Psoas muscle (tissue), 8 donors: Measurements from ENCODE around the gene ASPHD1. TPM values are rescaled to one million over a fixed set of nuclear protein-coding genes. Genes with fewer than 3 reads are reported as not detected.

Experiments
- ATAC-seq, 4 donors: fragments of 200-7000 bp; cut with Tn5 transposase; one replicate each; pipeline ENCODE4 v1.9.1; 2020; ENCODE audit warnings: moderate library complexity in 3 of 4, mild to moderate bottlenecking in 2 of 4
- DNase-seq, 2 donors: peaks; one replicate each; pipeline ENCODE4 v3.0.0-alpha.2; 2020
- H3K27ac ChIP-seq: fragments of 200-600 bp; one replicate; pipeline ENCODE4 v1.8.0; 2022
- H3K27me3 ChIP-seq, 3 donors: fragments of 200-600 bp in 1 of 3; one replicate each; pipeline versions ENCODE4 v1.6.1 to v1.8.0; 2013 to 2022; ENCODE audit warnings: low read length in 2 of 3, mild to moderate bottlenecking in 2 of 3, moderate library complexity in 1 of 3; ENCODE audit not compliant: insufficient read depth in 3 of 3
- H3K36me3 ChIP-seq, 2 donors: fragments of 200-600 bp in 1 of 2; one replicate each; pipeline versions ENCODE4 v1.6.1 to v1.8.0; 2013 to 2022; ENCODE audit warnings: low read depth in 1 of 2, mild to moderate bottlenecking in 1 of 2, moderate library complexity in 1 of 2; ENCODE audit not compliant: insufficient read depth in 1 of 2
- H3K4me1 ChIP-seq: fragments of 200-600 bp; one replicate; pipeline ENCODE4 v1.8.0; 2022
- H3K4me3 ChIP-seq: fragments of 200-600 bp; one replicate; pipeline ENCODE4 v1.8.0; 2022; ENCODE audit warnings: mild to moderate bottlenecking
- H3K9me3 ChIP-seq: fragments of 200-600 bp; one replicate; pipeline ENCODE4 v1.8.0; 2022
- CTCF ChIP-seq: fragments of 200-600 bp; IDR thresholded peaks from one replicate; pipeline ENCODE4 v1.8.0; 2022; ENCODE audit warnings: antibody characterized with exemption
- WGBS, 3 donors: extraction: QIAGEN DNeasy Blood & Tissue Kit; methylation state at CpG; one replicate each; pipeline versions ENCODE4 v1.1.6 to v1.1.7; 2013; 5-methylcytosine and 5-hydroxymethylcytosine counted together
- intact Hi-C, 2 donors: fragments of 100-400 bp; cut with DNase I; formaldehyde crosslinking; loops; one replicate each; pipeline versions ENCODE4 v1.11.0 to v1.14.2; 2022
- polyA plus RNA-seq, 3 donors: library from polyadenylated mRNA; stranded (reverse); fragments of 200-250 nt; gene quantifications; one replicate each; pipeline ENCODE4 v1.2.3, GENCODE V29; 2013
- total RNA-seq, 4 donors: library from RNA; stranded (reverse); fragmentation: NEBNext Ultra II Directional in 2 of 4; extraction: Animal tissue kit (Norgen Biotek cat#: 25700) in 2 of 4; gene quantifications; one replicate each; pipeline versions ENCODE4 v1.2.1 to v1.2.4, GENCODE V29; 2021 to 2023
- donor health status: healthy with polysubstance abuse.
- donor health status: DM: no; HTN: no; CAD: no; lungs with moderate emphysema.
- donor health status: Bipolar disorder and iron deficiency.
- donor health status: healthy.
- donor health status: DM: yes; HTN: yes; CAD: no.
- donor health status: DM: no; HTN: no; CAD: no.
- donor health status: DM: no; HTN: no; CAD: no.
- donor health status: DM: yes; HTN: yes; CAD: no.

ASPHD1 gene
- total and polyA plus RNA-seq, 7 donors, result 0.04 to 0.23 (median 0.14) TPM; not detected in 3

GRCh38 chr16:29951625-29952365 lies 51.5 kb downstream of the ASPHD1 start:
- Histone ChIP-seq H3K36me3 (no peaks in the 10 kb centered on the region), H3K9me3 (no peaks in the 10 kb centered on the region), H3K4me1 (no peaks in the 10 kb centered on the region), H3K27me3 (no peaks in the 10 kb centered on the region), H3K4me3 (no peak overlapping the region), H3K27ac (no peak overlapping the region)
- ATAC-seq (no peak), DNase-seq (no peak)
- intact Hi-C loops, result no loop called here
- 84 to 89% (median 89%) methylated on average over 8 of the region's 8 CpGs for WGBS, 3 donors
- no peak for TF ChIP-seq CTCF

Other genes with a start within 250 kb of the ASPHD1 start
- 1 to 10 TPM in 1 of 4 donors, under 1 TPM in 3; 0.54 to 1.5 (median 0.65) TPM for gene SPN, start 237.2 kb upstream of the ASPHD1 start, total RNA-seq
- under 1 TPM; 0.13 to 0.25 (median 0.22) TPM for gene SPN, start 237.2 kb upstream of the ASPHD1 start, polyA plus RNA-seq
- 1 to 10 TPM; 2.3 to 9.9 (median 3.0) TPM for gene QPRT, start 221.3 kb upstream of the ASPHD1 start, total RNA-seq
- 1 to 10 TPM in 1 of 3 donors, under 1 TPM in 2; 0.75 to 1.4 (median 0.96) TPM for gene QPRT, start 221.3 kb upstream of the ASPHD1 start, polyA plus RNA-seq
- gene C16orf54, start 154.5 kb upstream of the ASPHD1 start, total RNA-seq, result under 1 TPM; 0.24 to 0.57 (median 0.46) TPM
- under 1 TPM; 0.03 to 0.04 (median 0.03) TPM for gene C16orf54, start 154.5 kb upstream of the ASPHD1 start, polyA plus RNA-seq
- gene ZG16, start 122.2 kb upstream of the ASPHD1 start, total RNA-seq, result not detected
- gene ZG16, start 122.2 kb upstream of the ASPHD1 start, polyA plus RNA-seq, result under 1 TPM; 0.01 to 0.03 (median 0.01) TPM
- gene KIF22, start 109.7 kb upstream of the ASPHD1 start, total RNA-seq, result 10 to 100 TPM; 12.6 to 23.8 (median 14.3) TPM
- 10 to 100 TPM; 13.4 to 15.5 (median 15.5) TPM for gene KIF22, start 109.7 kb upstream of the ASPHD1 start, polyA plus RNA-seq
- gene MAZ, start 94.0 kb upstream of the ASPHD1 start, total RNA-seq, result 100 to 1,000 TPM; 112 to 161 (median 125) TPM
- gene MAZ, start 94.0 kb upstream of the ASPHD1 start, polyA plus RNA-seq, result 100 to 1,000 TPM in 2 of 3 donors, 10 to 100 TPM in 1; 94.9 to 193 (median 131) TPM
- gene PRRT2, start 88.3 kb upstream of the ASPHD1 start, total RNA-seq, result 1 to 10 TPM in 1 of 4 donors, under 1 TPM in 3; 0.22 to 1.8 (median 0.75) TPM
- under 1 TPM; 0.17 to 0.44 (median 0.18) TPM for gene PRRT2, start 88.3 kb upstream of the ASPHD1 start, polyA plus RNA-seq
- 10 to 100 TPM in 3 of 4 donors, 1 to 10 TPM in 1; 9.4 to 14.2 (median 11.0) TPM for gene PAGR1, start 84.3 kb upstream of the ASPHD1 start, total RNA-seq
- gene PAGR1, start 84.3 kb upstream of the ASPHD1 start, polyA plus RNA-seq, result 10 to 100 TPM; 19.8 to 36.8 (median 35.5) TPM
- gene MVP, start 80.0 kb upstream of the ASPHD1 start, total RNA-seq, result 10 to 100 TPM; 27.9 to 75.9 (median 51.6) TPM
- gene MVP, start 80.0 kb upstream of the ASPHD1 start, polyA plus RNA-seq, result 10 to 100 TPM; 17.6 to 34.3 (median 34.1) TPM
- gene CDIPT, start 37.3 kb upstream of the ASPHD1 start, total RNA-seq, result 10 to 100 TPM; 24.7 to 36.4 (median 32.3) TPM
- gene CDIPT, start 37.3 kb upstream of the ASPHD1 start, polyA plus RNA-seq, result 10 to 100 TPM; 33.3 to 54.3 (median 38.5) TPM
- gene SEZ6L2, start 938 bp upstream of the ASPHD1 start, total RNA-seq, result under 1 TPM; 0.17 to 0.86 (median 0.34) TPM
- under 1 TPM; 0.05 to 0.23 (median 0.11) TPM for gene SEZ6L2, start 938 bp upstream of the ASPHD1 start, polyA plus RNA-seq
- gene KCTD13, start 25.7 kb downstream of the ASPHD1 start, total RNA-seq, result 1 to 10 TPM; 3.3 to 5.4 (median 4.1) TPM
- gene KCTD13, start 25.7 kb downstream of the ASPHD1 start, polyA plus RNA-seq, result 1 to 10 TPM; 2.2 to 5.4 (median 5.1) TPM
- gene TMEM219, start 61.6 kb downstream of the ASPHD1 start, total RNA-seq, result 10 to 100 TPM; 39.6 to 64.5 (median 50.3) TPM
- 10 to 100 TPM; 53.7 to 80.7 (median 60.4) TPM for gene TMEM219, start 61.6 kb downstream of the ASPHD1 start, polyA plus RNA-seq
- gene TAOK2, start 73.4 kb downstream of the ASPHD1 start, total RNA-seq, result 10 to 100 TPM; 18.6 to 28.6 (median 22.0) TPM
- 10 to 100 TPM; 15.7 to 30.2 (median 21.8) TPM for gene TAOK2, start 73.4 kb downstream of the ASPHD1 start, polyA plus RNA-seq
- 10 to 100 TPM; 18.9 to 22.0 (median 20.7) TPM for gene HIRIP3, start 95.1 kb downstream of the ASPHD1 start, total RNA-seq
- 10 to 100 TPM; 18.5 to 62.5 (median 23.1) TPM for gene HIRIP3, start 95.1 kb downstream of the ASPHD1 start, polyA plus RNA-seq
- gene INO80E, start 95.8 kb downstream of the ASPHD1 start, total RNA-seq, result 10 to 100 TPM; 30.5 to 43.3 (median 34.1) TPM
- 10 to 100 TPM; 59.8 to 86.9 (median 77.3) TPM for gene INO80E, start 95.8 kb downstream of the ASPHD1 start, polyA plus RNA-seq
- under 1 TPM in 2 of 4 donors, not detected in 2; 0.11 to 0.51 TPM for gene DOC2A, start 110.5 kb downstream of the ASPHD1 start, total RNA-seq
- gene DOC2A, start 110.5 kb downstream of the ASPHD1 start, polyA plus RNA-seq, result under 1 TPM; 0.13 to 0.20 (median 0.15) TPM
- not detected for gene C16orf92, start 122.7 kb downstream of the ASPHD1 start, total RNA-seq
- gene C16orf92, start 122.7 kb downstream of the ASPHD1 start, polyA plus RNA-seq, result not detected
- 1 to 10 TPM in 1 of 4 donors, under 1 TPM in 3; 0.17 to 1.9 (median 0.23) TPM for gene TLCD3B, start 130.8 kb downstream of the ASPHD1 start, total RNA-seq
- under 1 TPM; 0.13 to 0.62 (median 0.17) TPM for gene TLCD3B, start 130.8 kb downstream of the ASPHD1 start, polyA plus RNA-seq
- gene ALDOA, start 165.3 kb downstream of the ASPHD1 start, total RNA-seq, result 1,000 to 10,000 TPM; 5,088 to 7,531 (median 6,001) TPM
- over 10,000 TPM in 1 of 3 donors, 1,000 to 10,000 TPM in 2; 4,532 to 12,458 (median 6,880) TPM for gene ALDOA, start 165.3 kb downstream of the ASPHD1 start, polyA plus RNA-seq
- gene PPP4C, start 175.5 kb downstream of the ASPHD1 start, total RNA-seq, result 10 to 100 TPM; 38.1 to 64.5 (median 58.5) TPM
- 100 to 1,000 TPM in 2 of 3 donors, 10 to 100 TPM in 1; 79.1 to 172 (median 130) TPM for gene PPP4C, start 175.5 kb downstream of the ASPHD1 start, polyA plus RNA-seq
- 1 to 10 TPM in 1 of 4 donors, under 1 TPM in 3; 0.32 to 1.0 (median 0.51) TPM for gene TBX6, start 191.4 kb downstream of the ASPHD1 start, total RNA-seq
- gene TBX6, start 191.4 kb downstream of the ASPHD1 start, polyA plus RNA-seq, result 1 to 10 TPM in 2 of 3 donors, under 1 TPM in 1; 0.76 to 1.6 (median 1.5) TPM
- gene YPEL3, start 195.7 kb downstream of the ASPHD1 start, total RNA-seq, result 100 to 1,000 TPM in 1 of 4 donors, 10 to 100 TPM in 3; 47.1 to 156 (median 60.2) TPM
- gene YPEL3, start 195.7 kb downstream of the ASPHD1 start, polyA plus RNA-seq, result 10 to 100 TPM; 24.8 to 96.2 (median 81.4) TPM
- 1 to 10 TPM in 2 of 4 donors, under 1 TPM in 2; 0.56 to 3.1 (median 1.3) TPM for gene GDPD3, start 213.0 kb downstream of the ASPHD1 start, total RNA-seq
- gene GDPD3, start 213.0 kb downstream of the ASPHD1 start, polyA plus RNA-seq, result under 1 TPM; 0.48 to 0.91 (median 0.89) TPM
- gene MAPK3, start 222.7 kb downstream of the ASPHD1 start, total RNA-seq, result 10 to 100 TPM; 37.2 to 45.2 (median 41.0) TPM
- 10 to 100 TPM; 25.6 to 53.0 (median 48.7) TPM for gene MAPK3, start 222.7 kb downstream of the ASPHD1 start, polyA plus RNA-seq